NCI-H1105 (cell line): ENCODE data around the gene ARHGAP45.
"Not testable (repeated sequence)": the region's sequence is repeated elsewhere in the genome, so short reads cannot be mapped to it uniquely, and the experiment has no call there.

Experiments used
- DNase-seq: peaks from one replicate; lab custom pipeline; 2025; lab: John Stamatoyannopoulos, UW

Gene ARHGAP45

GRCh38 chr19:1116726-1117581 is 50.0 kb downstream of the ARHGAP45 start:
- DNase-seq = no peak

GRCh38 chr19:1117654-1118053 is 50.7 kb downstream of the ARHGAP45 start:
- no peak for DNase-seq

- DNase-seq = no peak
Observed at GRCh38 chr19:1118999-1119398, 52.0 kb downstream of the ARHGAP45 start.

- DNase-seq = no peak
Observed at GRCh38 chr19:1119475-1120217, 52.7 kb downstream of the ARHGAP45 start.

GRCh38 chr19:1121395-1121794 is 54.4 kb downstream of the ARHGAP45 start:
- DNase-seq = no peak

- DNase-seq = no peak
Observed at GRCh38 chr19:1122021-1122971, 55.3 kb downstream of the ARHGAP45 start.

- DNase-seq = no peak
Observed at GRCh38 chr19:1122972-1123363, 56.0 kb downstream of the ARHGAP45 start.

- no peak for DNase-seq
Observed at GRCh38 chr19:1123381-1123780, 56.4 kb downstream of the ARHGAP45 start.

- DNase-seq = no peak
Observed at GRCh38 chr19:1123885-1124677, 57.1 kb downstream of the ARHGAP45 start.

GRCh38 chr19:1125601-1126467 is 58.9 kb downstream of the ARHGAP45 start:
- no peak for DNase-seq

- DNase-seq = no peak
Observed at GRCh38 chr19:1126984-1127760, 60.2 kb downstream of the ARHGAP45 start.

- no peak for DNase-seq
Observed at GRCh38 chr19:1128106-1128505, 61.1 kb downstream of the ARHGAP45 start.

- DNase-seq = not testable (repeated sequence)
Observed at GRCh38 chr19:1129084-1129483, 62.1 kb downstream of the ARHGAP45 start.

GRCh38 chr19:1129535-1129934 is 62.6 kb downstream of the ARHGAP45 start:
- DNase-seq = no peak

- no peak for DNase-seq
Observed at GRCh38 chr19:1130771-1131717, 64.1 kb downstream of the ARHGAP45 start.

GRCh38 chr19:1131718-1132551 is 65.0 kb downstream of the ARHGAP45 start:
- no peak for DNase-seq
